Dedifferentiated amniotic fluid mesenchymal stem cell (primary cell): ENCODE results near the gene CPSF2.
"Not testable (repeated sequence)": the region's sequence is repeated elsewhere in the genome, so short reads cannot be mapped to it uniquely, and the experiment has no call there.

ENCODE experiments used
- DNase-seq: peaks from one replicate; pipeline ENCODE4 v3.0.0-alpha.2; 2016; ENCODE audit errors: extremely low spot score

Gene CPSF2

GRCh38 chr14:92160619-92161018 is 38.9 kb downstream of the CPSF2 start:
- peak; percentile 43 for DNase-seq

- no peak for DNase-seq
Measured at GRCh38 chr14:92161521-92161920, 39.8 kb downstream of the CPSF2 start.

- DNase-seq: no peak
Measured at GRCh38 chr14:92164958-92165357, 43.2 kb downstream of the CPSF2 start.

GRCh38 chr14:92173668-92174067 is 51.9 kb downstream of the CPSF2 start:
- DNase-seq: no peak

- no peak for DNase-seq
Measured at GRCh38 chr14:92175811-92176210, 54.0 kb downstream of the CPSF2 start.

- DNase-seq: no peak
Measured at GRCh38 chr14:92176476-92176875, 54.7 kb downstream of the CPSF2 start.

- DNase-seq: not testable (repeated sequence)
Measured at GRCh38 chr14:92179178-92179577, 57.4 kb downstream of the CPSF2 start.

- no peak for DNase-seq
Measured at GRCh38 chr14:92185559-92185958, 63.8 kb downstream of the CPSF2 start.

GRCh38 chr14:92187616-92188015 is 65.8 kb downstream of the CPSF2 start:
- not testable (repeated sequence) for DNase-seq

- no peak for DNase-seq
Measured at GRCh38 chr14:92190768-92191167, 69.0 kb downstream of the CPSF2 start.

GRCh38 chr14:92198804-92199203 is 77.0 kb downstream of the CPSF2 start:
- no peak for DNase-seq

GRCh38 chr14:92199763-92200162 is 78.0 kb downstream of the CPSF2 start:
- no peak for DNase-seq

- no peak for DNase-seq
Measured at GRCh38 chr14:92203116-92203515, 81.3 kb downstream of the CPSF2 start.

GRCh38 chr14:92204792-92205191 is 83.0 kb downstream of the CPSF2 start:
- no peak for DNase-seq

- DNase-seq: no peak
Measured at GRCh38 chr14:92207012-92207927, 85.5 kb downstream of the CPSF2 start.

- no peak for DNase-seq
Measured at GRCh38 chr14:92207928-92208265, 86.1 kb downstream of the CPSF2 start.

GRCh38 chr14:92209141-92209540 is 87.4 kb downstream of the CPSF2 start:
- DNase-seq: no peak

GRCh38 chr14:92213125-92213524 is 91.4 kb downstream of the CPSF2 start:
- DNase-seq: not testable (repeated sequence)

GRCh38 chr14:92215579-92215978 is 93.8 kb downstream of the CPSF2 start:
- no peak for DNase-seq

- peak; percentile 56 for DNase-seq
Measured at GRCh38 chr14:92217936-92218335, 96.2 kb downstream of the CPSF2 start.
